SK-N-SH (cell line): Measurements from ENCODE around the gene TBX1.

Experiments used
- JUND ChIP-seq: IDR thresholded peaks from 2 replicates; pipeline ENCODE4 v1.4.0; 2012
- TF ChIP-seq, protein P1 (sequence below): fragments of 200-600 bp; sonication (generic); IDR thresholded peaks from 2 replicates; pipeline ENCODE4 v1.6.1; 2017; ENCODE audit warnings: antibody characterized with exemption, mild to moderate bottlenecking, moderate library complexity

DNA sequence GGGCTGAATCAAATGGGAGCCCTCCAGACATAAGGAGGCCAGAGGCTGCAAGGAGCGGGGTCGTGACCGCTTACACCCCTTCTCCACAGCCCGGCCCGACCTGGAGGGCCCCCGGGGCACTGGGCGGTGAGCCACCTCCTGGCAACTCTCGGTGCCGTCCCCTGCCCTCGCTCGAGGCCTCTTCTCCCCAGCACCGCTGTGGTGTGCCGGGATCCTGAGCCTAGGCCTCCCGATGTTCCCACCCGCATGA, 37.7 kb upstream of the TBX1 start:
- TF ChIP-seq JUND = no peak
- TF ChIP-seq, protein P1, sequence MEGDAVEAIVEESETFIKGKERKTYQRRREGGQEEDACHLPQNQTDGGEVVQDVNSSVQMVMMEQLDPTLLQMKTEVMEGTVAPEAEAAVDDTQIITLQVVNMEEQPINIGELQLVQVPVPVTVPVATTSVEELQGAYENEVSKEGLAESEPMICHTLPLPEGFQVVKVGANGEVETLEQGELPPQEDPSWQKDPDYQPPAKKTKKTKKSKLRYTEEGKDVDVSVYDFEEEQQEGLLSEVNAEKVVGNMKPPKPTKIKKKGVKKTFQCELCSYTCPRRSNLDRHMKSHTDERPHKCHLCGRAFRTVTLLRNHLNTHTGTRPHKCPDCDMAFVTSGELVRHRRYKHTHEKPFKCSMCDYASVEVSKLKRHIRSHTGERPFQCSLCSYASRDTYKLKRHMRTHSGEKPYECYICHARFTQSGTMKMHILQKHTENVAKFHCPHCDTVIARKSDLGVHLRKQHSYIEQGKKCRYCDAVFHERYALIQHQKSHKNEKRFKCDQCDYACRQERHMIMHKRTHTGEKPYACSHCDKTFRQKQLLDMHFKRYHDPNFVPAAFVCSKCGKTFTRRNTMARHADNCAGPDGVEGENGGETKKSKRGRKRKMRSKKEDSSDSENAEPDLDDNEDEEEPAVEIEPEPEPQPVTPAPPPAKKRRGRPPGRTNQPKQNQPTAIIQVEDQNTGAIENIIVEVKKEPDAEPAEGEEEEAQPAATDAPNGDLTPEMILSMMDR = no peak
